BLaER1 treated with 17β-estradiol and CSF1 and Interleukin-3, amounts not matched to agents 10 nM and 100 nM (cell line): ENCODE data around the gene ZSCAN31.

Source experiments
- H3K27ac ChIP-seq, 11 experiments: shearing (Covaris generic); formaldehyde crosslinking; 2 replicates each; pipeline ENCODE4 v1.8.1; 2022
- H3K27me3 ChIP-seq, 11 experiments: shearing (Covaris generic); formaldehyde crosslinking; 2 replicates each; pipeline ENCODE4 v1.8.1; 2022
- H3K36me3 ChIP-seq, 11 experiments: shearing (Covaris generic); formaldehyde crosslinking; 2 replicates each; pipeline ENCODE4 v1.8.1; 2022
- H3K4me1 ChIP-seq, 10 experiments: shearing (Covaris generic); formaldehyde crosslinking; 2 replicates each; pipeline ENCODE4 v1.8.1; 2022
- H3K4me2 ChIP-seq, 11 experiments: shearing (Covaris generic); formaldehyde crosslinking; 2 replicates each; pipeline ENCODE4 v1.8.1; 2022
- H3K4me3 ChIP-seq, 10 experiments: shearing (Covaris generic); formaldehyde crosslinking; 2 replicates each; pipeline ENCODE4 v1.8.1; 2022
- H3K9ac ChIP-seq, 11 experiments: shearing (Covaris generic); formaldehyde crosslinking; 2 replicates each; pipeline ENCODE4 v1.8.1; 2022
- H3K9me3 ChIP-seq, 11 experiments: shearing (Covaris generic); formaldehyde crosslinking; replicated peaks in 1 of 11; 2 replicates each; pipeline ENCODE4 v1.8.1; 2022
- H4K20me1 ChIP-seq, 11 experiments: shearing (Covaris generic); formaldehyde crosslinking; 2 replicates each; pipeline ENCODE4 v1.8.1; 2022
- Cebpa-rat ChIP-seq, 11 experiments: shearing (Covaris generic); IDR thresholded peaks; 2 replicates each; pipeline ENCODE4 v1.8.1; 2022

The ZSCAN31 gene

DNA sequence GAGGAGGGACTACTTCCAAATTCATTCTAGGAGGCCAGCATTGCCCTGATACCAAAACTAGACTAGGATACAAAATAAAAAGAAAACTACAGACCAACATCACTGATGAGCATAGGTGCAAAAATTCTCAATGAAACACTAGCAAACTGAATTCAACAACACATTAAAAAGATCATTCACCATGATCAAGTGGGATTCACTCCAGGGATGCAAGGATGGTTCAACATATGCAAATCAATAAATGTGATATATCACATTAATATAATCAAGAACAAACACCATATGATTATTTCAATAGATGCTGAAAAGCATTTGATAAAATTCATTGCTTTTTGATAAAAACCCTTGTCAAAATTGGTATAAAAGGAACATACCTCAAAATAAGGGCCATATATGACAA is 44.4 kb downstream of the ZSCAN31 start:
- Histone ChIP-seq H3K27ac (no peak overlapping the region), H3K4me3 (no peak overlapping the region), H3K27me3 (no peaks in the 10 kb centered on the region), H3K9me3 (no peaks in the 10 kb centered on the region), H3K36me3 (peaks cover 5 to 40% (median 24%) of the 10 kb centered on the region in 11 experiments; a peak in 19 of 22 replicates), H3K9ac (no peak overlapping the region), H3K4me2 (no peak overlapping the region), H4K20me1 (no peaks in the 10 kb centered on the region), H3K4me1 (no peaks in the 10 kb centered on the region)
- no peak for TF ChIP-seq Cebpa-rat (IDR thresholded peaks at IDR 0.05)

DNA sequence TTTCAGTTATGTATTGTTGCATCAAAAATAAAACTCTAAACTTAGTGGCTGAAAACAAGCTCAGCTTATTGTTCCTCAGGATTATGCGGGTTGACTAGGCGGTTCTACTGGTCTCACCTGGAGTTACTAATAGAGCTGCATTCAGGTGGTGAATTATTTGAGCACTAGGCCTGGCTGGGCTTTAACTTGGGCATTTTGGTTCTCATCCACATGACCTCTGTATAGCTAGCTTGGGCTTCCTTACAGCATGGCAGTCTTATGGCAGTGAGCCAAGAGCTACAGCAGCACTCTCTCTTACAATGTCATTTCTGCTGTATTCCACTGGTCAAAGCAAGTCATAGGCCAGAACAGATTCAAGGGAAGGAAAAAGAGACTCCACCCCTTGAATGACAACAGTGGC is 53.0 kb downstream of the ZSCAN31 start:
- Histone ChIP-seq H4K20me1 (no peaks in the 10 kb centered on the region), H3K4me3 (no peak overlapping the region), H3K9ac (no peak overlapping the region), H3K36me3 (peaks cover 11 to 46% (median 29%) of the 10 kb centered on the region in 11 experiments; a peak in 19 of 22 replicates), H3K27ac (no peak overlapping the region), H3K4me2 (peak overlapping the region in 1 of 11 experiments; percentile 86; a peak in 2 of 22 replicates), H3K4me1 (peaks cover 0 to 15% (median 8%) of the 10 kb centered on the region in 10 experiments; a peak in 5 of 20 replicates), H3K27me3 (peaks cover 16 to 34% (median 27%) of the 10 kb centered on the region in 11 experiments), H3K9me3 (peaks cover 0 to 8% (median 4%) of the 10 kb centered on the region in 11 experiments; a peak in 8 of 22 replicates)
- no peak for TF ChIP-seq Cebpa-rat (IDR thresholded peaks at IDR 0.05)

DNA sequence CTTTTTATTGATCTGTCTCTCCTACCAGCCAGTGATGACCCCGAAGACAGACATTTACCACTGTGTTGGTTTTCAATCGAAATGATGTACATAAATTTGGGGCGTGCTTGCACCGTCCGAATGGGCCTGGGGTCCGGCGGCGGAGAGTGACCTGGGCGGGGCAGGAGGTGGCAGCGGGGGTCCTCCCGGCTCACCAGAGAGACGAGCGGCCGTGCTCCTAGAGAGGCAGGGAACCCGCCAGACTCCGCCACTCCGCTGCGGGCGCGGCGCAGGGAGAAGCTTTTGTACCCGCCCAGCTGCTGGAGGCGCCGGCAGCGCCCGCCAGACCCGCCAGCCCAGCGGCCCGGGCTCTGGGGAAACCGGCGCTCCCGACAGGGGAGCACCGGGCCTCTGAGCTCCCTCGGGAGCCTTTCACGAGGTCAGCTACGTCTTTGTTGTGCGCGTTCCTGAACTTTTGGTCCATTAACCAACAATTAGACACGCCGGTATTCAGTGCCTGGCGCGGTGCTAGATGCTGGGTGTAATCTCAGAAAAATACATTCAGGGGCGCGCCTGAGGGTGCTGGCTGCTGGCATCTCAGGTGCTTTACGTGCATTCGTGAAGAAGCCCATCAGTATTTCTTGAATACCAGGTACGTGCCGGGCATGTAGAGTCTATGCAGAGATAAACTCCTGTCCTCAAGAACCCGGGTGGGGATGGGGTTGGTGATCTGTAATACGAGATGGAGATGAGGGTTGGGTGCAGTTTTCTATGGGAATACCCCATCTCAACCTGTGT is 54.5 kb downstream of the ZSCAN31 start, which contains the start of gene PGBD1:
Gene PGBD1 (plus strand): TSS at position 285 of the 777 bp plus-strand sequence. CDS start 2,242 bp downstream, outside the sequence.
- peaks cover 0 to 8% (median 4%) of the 10 kb centered on the region in 11 experiments; a peak in 8 of 22 replicates for H3K9me3 ChIP-seq

DNA sequence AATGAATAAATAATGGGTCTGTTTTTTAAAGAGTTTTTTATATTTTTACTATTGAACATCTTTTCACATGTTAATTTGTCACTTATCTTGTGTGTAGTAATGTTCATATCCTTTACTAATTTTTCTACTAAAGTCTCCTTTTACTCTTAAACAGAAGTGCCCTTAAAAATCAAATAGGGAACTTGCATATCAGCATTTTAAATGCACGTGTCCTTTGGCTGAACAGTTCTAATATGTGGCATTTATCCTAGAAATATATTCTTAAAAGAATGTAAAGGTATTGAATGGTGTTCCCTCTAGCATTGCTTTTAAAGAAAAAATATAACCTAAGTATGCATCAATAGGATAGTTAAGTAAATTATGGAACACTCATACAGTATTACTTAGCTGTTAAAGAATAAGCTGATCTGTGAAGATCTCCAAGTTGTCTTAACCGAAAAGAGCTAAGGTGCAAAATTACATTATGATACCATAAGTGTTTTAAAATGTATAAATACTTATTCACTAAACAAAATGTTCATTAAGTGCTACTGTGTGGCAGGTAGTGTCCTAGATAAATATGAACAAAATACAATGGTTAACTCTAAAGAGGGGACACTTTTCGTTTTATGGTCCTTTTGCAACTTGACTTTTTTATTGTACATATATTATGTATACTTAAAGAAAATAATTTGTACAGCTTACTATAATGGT is 55.2 kb downstream of the ZSCAN31 start:
- Histone ChIP-seq H3K36me3 (peaks cover 19 to 46% (median 38%) of the 10 kb centered on the region in 11 experiments; a peak in 21 of 22 replicates), H3K9me3 (peaks cover 0 to 8% (median 4%) of the 10 kb centered on the region in 11 experiments; a peak in 8 of 22 replicates), H3K27me3 (peaks cover 16 to 34% (median 27%) of the 10 kb centered on the region in 11 experiments), H3K4me2 (peak overlapping the region; percentile 75 to 89 (median 81)), H3K4me1 (peaks cover 0 to 15% (median 8%) of the 10 kb centered on the region in 10 experiments; a peak in 5 of 20 replicates), H3K27ac (no peak overlapping the region), H3K9ac (peak overlapping the region; percentile 70 to 83 (median 79); a peak in 20 of 22 replicates), H4K20me1 (no peaks in the 10 kb centered on the region), H3K4me3 (peak overlapping the region; percentile 62 to 74 (median 68))
- no peak for TF ChIP-seq Cebpa-rat (IDR thresholded peaks at IDR 0.05)

More for the DNA sequence above, 54.5 kb downstream of the ZSCAN31 start, which contains the start of gene PGBD1:
- H3K4me2 ChIP-seq: peak within 1 kb of the TSS; percentile 75 to 89 (median 81)
- H3K36me3 ChIP-seq: peaks cover 12 to 46% (median 30%) of the 10 kb centered on the region in 11 experiments; a peak in 21 of 22 replicates
- no peaks in the 10 kb centered on the region for H4K20me1 ChIP-seq
- H3K4me3 ChIP-seq: peak within 1 kb of the TSS; percentile 62 to 74 (median 68)
- TF ChIP-seq Cebpa-rat (IDR thresholded peaks at IDR 0.05): no peak
- H3K27ac ChIP-seq: peak within 1 kb of the TSS in 10 of 11 experiments; percentile 7 to 62 (median 44); a peak in 11 of 22 replicates
- H3K27me3 ChIP-seq: peaks cover 16 to 34% (median 27%) of the 10 kb centered on the region in 11 experiments
- H3K9ac ChIP-seq: peak within 1 kb of the TSS; percentile 70 to 83 (median 79)
- peaks cover 0 to 15% (median 8%) of the 10 kb centered on the region in 10 experiments; a peak in 5 of 20 replicates for H3K4me1 ChIP-seq

DNA sequence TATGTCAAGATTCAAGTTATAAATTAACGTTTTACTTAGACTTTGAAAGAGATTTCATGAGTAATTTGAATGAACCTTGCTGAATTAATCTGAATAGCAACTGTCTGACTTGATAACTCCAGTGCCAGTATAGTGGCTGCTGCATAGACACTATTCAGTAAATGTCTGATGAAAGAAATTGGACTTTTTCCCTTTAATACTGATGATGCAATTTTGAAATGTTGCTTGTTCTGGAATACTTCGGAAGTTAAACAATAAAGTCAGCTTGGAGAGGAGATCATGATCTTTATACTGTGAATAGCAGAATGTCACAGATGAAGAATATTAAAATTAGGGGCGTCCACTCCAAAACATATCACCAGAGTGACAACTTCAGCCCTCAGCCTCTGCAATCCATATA is 58.2 kb downstream of the ZSCAN31 start:
- H3K4me2 ChIP-seq: no peak overlapping the region
- H3K4me3 ChIP-seq: no peak overlapping the region
- H3K4me1 ChIP-seq: peaks cover 0 to 32% (median 9%) of the 10 kb centered on the region in 10 experiments; a peak in 8 of 20 replicates
- no peak overlapping the region for H3K27ac ChIP-seq
- H3K27me3 ChIP-seq: peaks cover 16 to 32% (median 27%) of the 10 kb centered on the region in 11 experiments
- H3K9ac ChIP-seq: no peak overlapping the region
- peaks cover 45 to 54% (median 50%) of the 10 kb centered on the region in 11 experiments for H3K36me3 ChIP-seq
- TF ChIP-seq Cebpa-rat (IDR thresholded peaks at IDR 0.05): no peak
- H3K9me3 ChIP-seq: peaks cover 0 to 3% (median under 1%) of the 10 kb centered on the region in 11 experiments; a peak in 6 of 22 replicates
- H4K20me1 ChIP-seq: no peaks in the 10 kb centered on the region

DNA sequence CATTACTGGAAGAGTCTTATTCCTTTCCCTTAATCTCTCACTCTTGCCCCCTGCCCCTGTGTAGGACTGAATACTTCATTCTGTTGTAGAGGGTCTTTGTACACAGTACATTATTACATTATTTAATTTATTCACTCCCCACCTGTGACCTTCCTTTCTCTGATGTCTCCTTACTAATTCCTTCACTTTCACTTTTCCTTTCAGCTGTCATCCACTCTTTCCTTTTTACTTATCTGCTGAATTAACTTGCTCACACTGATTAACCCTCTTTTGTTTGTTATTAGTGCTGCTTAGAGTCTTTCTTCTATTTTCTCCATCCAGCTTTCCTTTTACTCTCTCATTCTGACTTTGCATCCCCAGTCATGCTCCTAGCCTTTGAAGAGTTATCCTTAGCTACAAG is 61.1 kb downstream of the ZSCAN31 start:
- Histone ChIP-seq H3K9me3 (no peaks in the 10 kb centered on the region), H3K4me3 (no peak overlapping the region), H4K20me1 (no peaks in the 10 kb centered on the region), H3K27me3 (peaks cover 0 to 3% (median under 1%) of the 10 kb centered on the region in 11 experiments; a peak in 4 of 22 replicates), H3K27ac (no peak overlapping the region), H3K9ac (0 out of 22 replicates have a peak overlapping the region, but pooled peaks of 1 of the 11 experiments have one; percentile 12), H3K4me1 (peaks cover 0 to 24% (median 0%) of the 10 kb centered on the region in 10 experiments; a peak in 6 of 20 replicates), H3K36me3 (peaks cover 56 to 69% (median 66%) of the 10 kb centered on the region in 11 experiments), H3K4me2 (no peak overlapping the region)
- no peak for TF ChIP-seq Cebpa-rat (IDR thresholded peaks at IDR 0.05)
